DND-41 (cell line): ENCODE results near the gene PLEKHM3.

Source experiments
- CTCF ChIP-seq: IDR thresholded peaks from 2 replicates; pipeline ENCODE4 v1.5.1; 2012; ENCODE audit warnings: borderline replicate concordance, low read length, moderate library complexity, mild to moderate bottlenecking; ENCODE audit not compliant: poor library complexity, severe bottlenecking; ENCODE audit errors: extremely low read depth
- EZH2 ChIP-seq: IDR thresholded peaks from 3 replicates; pipeline ENCODE4 v1.6.1; 2012; ENCODE audit warnings: borderline replicate concordance, low read depth, mild to moderate bottlenecking, moderate library complexity, low read length, inconsistent platforms; ENCODE audit not compliant: severe bottlenecking

- TF ChIP-seq CTCF (no peak), EZH2 (no peak)
Observed at GRCh38 chr2:207929923-207930322, 95.4 kb downstream of the PLEKHM3 start.
